ENCODE results near the gene RNF115. TPM values are rescaled to one million over a fixed set of nuclear protein-coding genes. Genes with fewer than 3 reads are reported as not detected.

The RNF115 gene
- total and polyA plus RNA-seq, 2 of the 8 experiments (the other 6 are each of a cell fraction or from before 2014, with no cell fraction given): 4.7 to 10.8 TPM

DNA sequence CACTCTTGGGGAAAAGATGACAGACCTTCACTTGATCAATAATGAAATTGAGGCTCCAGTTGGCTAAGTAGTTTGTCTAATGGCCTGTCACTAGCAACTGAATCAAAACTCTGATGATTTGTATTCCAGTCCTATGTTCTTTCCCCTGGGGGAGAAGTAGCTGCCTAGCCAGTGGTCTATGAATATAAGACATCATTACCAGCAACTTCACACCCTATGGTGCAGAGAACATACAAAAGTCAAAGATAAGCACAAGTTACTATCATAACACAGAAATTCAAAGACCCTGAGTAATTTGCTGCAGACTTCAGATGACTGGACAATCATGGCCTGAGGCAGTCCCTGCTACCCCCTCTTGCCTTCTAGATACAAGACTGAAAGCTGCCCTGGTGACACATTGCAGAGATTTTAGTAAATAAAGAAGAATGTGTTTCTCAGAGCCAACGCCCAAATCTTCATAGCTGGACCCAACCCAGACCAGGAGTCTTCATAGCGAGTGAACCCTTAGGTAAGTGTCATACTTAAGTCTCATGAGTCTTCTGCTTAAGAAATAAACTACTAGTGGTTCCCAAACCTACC, 117.7 kb downstream of the RNF115 start:
- Histone ChIP-seq H4K5ac (ENCODE audit: insufficient read length, low read depth, low read length) (no peak overlapping the region), H3K36me3 (ENCODE audit: control insufficient read depth in 2 of 4, insufficient read depth in 4 of 4, low read length in 3 of 4) (no peaks in the 10 kb centered on the region), H2BK5ac (ENCODE audit: low read depth, low read length) (no peak overlapping the region), H3K4me2 (ENCODE audit: insufficient read depth in 1 of 2, low read depth in 2 of 2, low read length in 2 of 2) (no peak overlapping the region), H3K79me1 (ENCODE audit: low read depth, low read length) (no peaks in the 10 kb centered on the region), H3K4me1 (replicated peaks in 1 of 4; ENCODE audit: control insufficient read depth in 3 of 4, insufficient read depth in 4 of 4, low read length in 3 of 4) (peaks cover 0 to 10% (median 5%) of the 10 kb centered on the region in 4 experiments; a peak in 6 of 7 replicates), H4K8ac (ENCODE audit: extremely low read depth, insufficient read depth, low read length) (no peak overlapping the region), H2AK5ac (ENCODE audit: low read depth, low read length) (no peak overlapping the region), H2BK20ac (ENCODE audit: low read length) (no peak overlapping the region), H4K91ac (replicated peaks; ENCODE audit: insufficient read length, low read length) (no peak overlapping the region), H3K18ac (ENCODE audit: extremely low read depth, low read length) (no peak overlapping the region), H2BK120ac (replicated peaks; ENCODE audit: low read depth, low read length) (no peak overlapping the region), H3K23ac (ENCODE audit: insufficient read length) (no peak overlapping the region), H2BK15ac (ENCODE audit: low read length) (no peak overlapping the region), H3K9me3 (ENCODE audit: insufficient read depth in 2 of 2, low read depth in 1 of 2, low read length in 1 of 2) (no peaks in the 10 kb centered on the region), H3K4me3 (ENCODE audit: extremely low read depth in 1 of 4, insufficient read depth in 2 of 4, low read depth in 3 of 4, low read length in 4 of 4) (no peak overlapping the region), H3K27ac (ENCODE audit: low read depth, low read length) (no peak overlapping the region), H3K14ac (ENCODE audit: insufficient read length) (no peak overlapping the region), H3K23me2 (ENCODE audit: low read depth, low read length) (no peaks in the 10 kb centered on the region), H4K20me1 (replicated peaks in 1 of 2; ENCODE audit: control insufficient read depth in 1 of 2, insufficient read depth in 2 of 2, low read length in 2 of 2) (no peaks in the 10 kb centered on the region), H3K4ac (replicated peaks; ENCODE audit: insufficient read length, low read depth, low read length) (no peak overlapping the region), H3K56ac (replicated peaks; ENCODE audit: insufficient read length, low read depth, low read length) (no peak overlapping the region), H2BK12ac (ENCODE audit: low read depth, low read length) (no peak overlapping the region), H3K27me3 (replicated peaks in 1 of 4; ENCODE audit: control insufficient read depth in 3 of 4, extremely low read depth in 1 of 4, insufficient read depth in 3 of 4, low read length in 3 of 4) (no peaks in the 10 kb centered on the region), H3K9ac (replicated peaks in 1 of 4; ENCODE audit: extremely low read depth in 1 of 4, low read depth in 3 of 4, low read length in 3 of 4) (no peak overlapping the region), H2AFZ (ENCODE audit: low read length) (no peak overlapping the region), H3K79me2 (ENCODE audit: control insufficient read depth in 1 of 2, insufficient read depth in 2 of 2, low read length in 2 of 2) (no peaks in the 10 kb centered on the region)
- CTCF ChIA-PET (ENCODE audit: partially characterized antibody): no interaction called here
- no peak for FAIRE-seq
- POLR2A ChIA-PET (ENCODE audit: partially characterized antibody): interaction anchor here (0.9 to 1.9 kb wide), 2 partner anchors 10 to 17 kb away, joined by 4 read pairs; no protein-coding TSS in a partner anchor
- WGBS, 2 experiments (ENCODE audit: extremely low coverage in 1 of 2, insufficient coverage in 1 of 2, insufficient read length in 1 of 2, insufficient replicate concordance in 2 of 2, low coverage in 1 of 2, low lambda C conversion rate in 2 of 2, missing lambda C conversion rate in 1 of 2): 93% methylated on average over 2 of the region's 2 CpGs; no CpG with 5 or more reads in 1 of the 2 experiments
- no peak for DNase-seq (ENCODE audit: low read depth in 1 of 2, low spot score in 2 of 2)
- no peak for TF ChIP-seq JUND (IDR thresholded peaks at IDR 0.05; ENCODE audit: low read length)
- no peak for TF ChIP-seq SRF (IDR thresholded peaks at IDR 0.05; ENCODE audit: low read depth, low read length)
- no peak for TF ChIP-seq CEBPB (IDR thresholded peaks at IDR 0.05; ENCODE audit: low read depth, low read length)
- TF ChIP-seq POLR2AphosphoS5 (IDR thresholded peaks at IDR 0.05; ENCODE audit: low read depth, low read length): no peak
- TF ChIP-seq, protein P1, sequence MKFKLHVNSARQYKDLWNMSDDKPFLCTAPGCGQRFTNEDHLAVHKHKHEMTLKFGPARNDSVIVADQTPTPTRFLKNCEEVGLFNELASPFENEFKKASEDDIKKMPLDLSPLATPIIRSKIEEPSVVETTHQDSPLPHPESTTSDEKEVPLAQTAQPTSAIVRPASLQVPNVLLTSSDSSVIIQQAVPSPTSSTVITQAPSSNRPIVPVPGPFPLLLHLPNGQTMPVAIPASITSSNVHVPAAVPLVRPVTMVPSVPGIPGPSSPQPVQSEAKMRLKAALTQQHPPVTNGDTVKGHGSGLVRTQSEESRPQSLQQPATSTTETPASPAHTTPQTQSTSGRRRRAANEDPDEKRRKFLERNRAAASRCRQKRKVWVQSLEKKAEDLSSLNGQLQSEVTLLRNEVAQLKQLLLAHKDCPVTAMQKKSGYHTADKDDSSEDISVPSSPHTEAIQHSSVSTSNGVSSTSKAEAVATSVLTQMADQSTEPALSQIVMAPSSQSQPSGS (IDR thresholded peaks at IDR 0.05; ENCODE audit: low read length): no peak
- TF ChIP-seq RFX5 (IDR thresholded peaks at IDR 0.05; ENCODE audit: borderline replicate concordance, low read depth, low read length): no peak

Data from H1 (cell line).